GM21423 (cell line): Measurements from ENCODE around the gene SLC44A1.

Source experiments
- ATAC-seq: cut with Tn5 transposase; IDR thresholded peaks from one replicate; pipeline ENCODE4 v1.9.1; 2021; ENCODE audit warnings: mild to moderate bottlenecking, moderate library complexity; ENCODE audit not compliant: unreplicated experiment

Gene SLC44A1

GRCh38 chr9:105449081-105449480, 204.6 kb downstream of the SLC44A1 start:
- no peak for ATAC-seq

GRCh38 chr9:105452185-105452584, 207.7 kb downstream of the SLC44A1 start:
- no peak for ATAC-seq

- ATAC-seq = no peak
Observed at GRCh38 chr9:105455836-105456475, 211.5 kb downstream of the SLC44A1 start.

GRCh38 chr9:105457560-105458294, 213.3 kb downstream of the SLC44A1 start:
- no peak for ATAC-seq

- ATAC-seq = no peak
Observed at GRCh38 chr9:105458404-105458803, 214.0 kb downstream of the SLC44A1 start.

GRCh38 chr9:105459336-105459735, 214.9 kb downstream of the SLC44A1 start:
- ATAC-seq = no peak

- no peak for ATAC-seq
Observed at GRCh38 chr9:105466898-105467455, 222.5 kb downstream of the SLC44A1 start.

DNA sequence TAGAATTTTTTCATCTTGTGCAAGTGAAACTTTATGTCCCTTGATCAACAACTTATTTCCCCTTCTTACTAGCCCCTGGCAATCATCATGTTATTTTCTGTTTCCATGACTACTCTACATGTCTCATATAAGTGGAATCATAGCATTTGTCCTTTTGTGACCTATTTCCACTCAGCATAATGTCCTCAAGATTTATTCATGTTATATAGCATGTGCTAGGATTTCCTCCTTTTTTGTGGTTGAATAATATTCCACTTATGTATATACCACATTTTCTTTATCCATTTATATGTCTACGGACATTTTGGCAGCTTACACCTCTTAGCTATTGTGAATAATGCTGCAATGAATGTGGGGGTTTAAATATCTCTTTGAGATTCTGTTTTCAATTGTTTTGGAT, 224.4 kb downstream of the SLC44A1 start:
- no peak for ATAC-seq

GRCh38 chr9:105473221-105473620, 228.8 kb downstream of the SLC44A1 start:
- no peak for ATAC-seq

GRCh38 chr9:105475302-105475701, 230.9 kb downstream of the SLC44A1 start:
- no peak for ATAC-seq

DNA sequence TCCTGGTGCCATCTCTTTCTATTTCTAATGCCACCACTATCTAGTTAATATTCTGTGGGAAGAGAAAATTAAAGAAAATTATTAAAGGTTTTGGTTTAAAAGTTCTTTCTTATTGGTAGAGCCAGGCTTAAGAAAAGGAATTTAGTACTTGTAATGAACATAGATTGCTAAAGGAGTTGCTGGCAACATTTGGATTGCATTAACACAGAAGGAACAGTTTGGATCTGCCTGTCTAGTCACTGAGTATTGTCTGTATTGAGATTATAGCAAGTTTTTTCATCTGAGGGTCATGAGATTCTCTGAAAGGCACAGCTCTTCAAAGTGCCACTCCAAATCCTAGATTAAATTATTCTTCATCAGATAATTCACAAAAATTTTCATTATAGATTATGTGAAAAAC, 235.4 kb downstream of the SLC44A1 start:
- no peak for ATAC-seq

DNA sequence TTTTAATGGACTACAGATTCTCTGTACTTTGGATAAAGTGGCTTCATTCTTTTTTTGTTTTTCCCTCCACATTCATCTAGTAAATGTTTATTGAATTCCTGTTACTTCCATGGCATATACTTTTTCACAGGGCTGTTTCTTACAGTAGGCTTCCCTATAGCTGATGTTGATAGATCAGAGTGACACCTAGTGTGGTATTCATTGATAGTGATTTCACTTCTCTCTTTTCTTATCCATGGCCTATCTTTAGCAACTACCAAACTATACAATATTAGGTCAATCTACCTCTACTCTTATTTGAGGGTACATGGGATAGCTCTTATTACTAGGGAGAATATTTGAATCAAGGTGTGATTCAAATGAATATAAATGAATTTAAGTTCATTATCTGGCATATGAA, 239.2 kb downstream of the SLC44A1 start:
- ATAC-seq = peak; percentile 89

GRCh38 chr9:105484226-105484625, 239.8 kb downstream of the SLC44A1 start:
- ATAC-seq = no peak

DNA sequence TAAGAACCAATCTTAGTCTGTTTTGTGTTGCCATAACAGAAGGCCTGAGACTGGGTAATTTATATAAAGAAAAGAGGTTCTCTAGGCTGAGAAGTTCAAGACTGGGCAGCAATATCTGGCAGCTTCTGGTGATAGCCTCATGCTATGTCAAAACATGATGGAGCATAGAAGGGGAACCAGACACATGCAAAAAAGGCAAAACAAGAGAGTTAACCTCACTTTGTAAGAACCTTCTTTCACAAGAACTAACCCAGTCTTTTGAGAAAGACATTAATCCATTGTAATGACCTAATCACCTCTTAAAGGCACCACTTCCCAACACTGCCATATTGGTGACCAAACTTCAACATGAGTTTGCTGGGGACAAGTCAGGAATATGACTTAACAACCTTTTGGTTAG, 240.7 kb downstream of the SLC44A1 start:
- no peak for ATAC-seq
